T-helper 22 cell (primary cell): ENCODE measurements around the gene PLGRKT.
"Not testable (repeated sequence)": the region's sequence is repeated elsewhere in the genome, so short reads cannot be mapped to it uniquely, and the experiment has no call there.

Experiments used
- DNase-seq: peaks from one replicate; pipeline ENCODE4 v3.0.0-alpha.2; 2020; ENCODE audit warnings: low read depth

PLGRKT gene

DNA sequence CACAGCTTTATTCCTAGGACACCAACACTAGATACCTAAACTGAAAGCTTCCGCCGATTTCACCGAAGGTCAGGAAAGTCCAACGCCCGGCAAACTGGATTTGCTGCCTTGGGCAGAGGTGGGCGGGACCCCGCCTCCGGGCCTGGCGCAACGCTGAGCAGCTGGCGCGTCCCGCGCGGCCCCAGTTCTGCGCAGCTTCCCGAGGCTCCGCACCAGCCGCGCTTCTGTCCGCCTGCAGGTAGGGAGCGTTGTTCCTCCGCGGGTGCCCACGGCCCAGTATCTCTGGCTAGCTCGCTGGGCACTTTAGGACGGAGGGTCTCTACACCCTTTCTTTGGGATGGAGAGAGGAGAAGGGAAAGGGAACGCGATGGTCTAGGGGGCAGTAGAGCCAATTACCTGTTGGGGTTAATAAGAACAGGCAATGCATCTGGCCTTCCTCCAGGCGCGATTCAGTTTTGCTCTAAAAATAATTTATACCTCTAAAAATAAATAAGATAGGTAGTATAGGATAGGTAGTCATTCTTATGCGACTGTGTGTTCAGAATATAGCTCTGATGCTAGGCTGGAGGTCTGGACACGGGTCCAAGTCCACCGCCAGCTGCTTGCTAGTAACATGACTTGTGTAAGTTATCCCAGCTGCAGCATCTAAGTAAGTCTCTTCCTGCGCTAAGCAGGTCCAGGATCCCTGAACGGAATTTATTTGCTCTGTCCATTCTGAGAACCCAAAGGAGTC, 12.8 kb upstream of the PLGRKT start, which contains the start of gene CD274:
Gene CD274 (plus strand): TSS at position 184 of the 733 bp plus-strand sequence. CDS start 5,572 bp downstream, outside the sequence.
- DNase-seq: peak; percentile 65

DNA sequence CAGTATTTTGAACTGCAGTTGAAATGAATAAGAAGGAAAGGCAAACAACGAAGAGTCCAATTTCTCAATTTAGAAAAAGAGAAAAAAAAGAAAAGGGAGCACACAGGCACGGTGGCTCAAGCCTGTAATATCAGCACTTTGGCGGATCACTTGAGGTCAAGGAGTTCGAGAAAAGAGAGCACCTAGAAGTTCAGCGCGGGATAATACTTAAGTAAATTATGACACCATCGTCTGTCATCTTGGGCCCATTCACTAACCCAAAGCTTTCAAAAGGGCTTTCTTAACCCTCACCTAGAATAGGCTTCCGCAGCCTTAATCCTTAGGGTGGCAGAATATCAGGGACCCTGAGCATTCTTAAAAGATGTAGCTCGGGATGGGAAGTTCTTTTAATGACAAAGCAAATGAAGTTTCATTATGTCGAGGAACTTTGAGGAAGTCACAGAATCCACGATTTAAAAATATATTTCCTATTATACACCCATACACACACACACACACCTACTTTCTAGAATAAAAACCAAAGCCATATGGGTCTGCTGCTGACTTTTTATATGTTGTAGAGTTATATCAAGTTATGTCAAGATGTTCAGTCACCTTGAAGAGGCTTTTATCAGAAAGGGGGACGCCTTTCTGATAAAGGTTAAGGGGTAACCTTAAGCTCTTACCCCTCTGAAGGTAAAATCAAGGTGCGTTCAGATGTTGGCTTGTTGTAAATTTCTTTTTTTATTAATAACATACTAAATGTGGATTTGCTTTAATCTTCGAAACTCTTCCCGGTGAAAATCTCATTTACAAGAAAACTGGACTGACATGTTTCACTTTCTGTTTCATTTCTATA, 12.0 kb upstream of the PLGRKT start:
- no peak for DNase-seq

DNA sequence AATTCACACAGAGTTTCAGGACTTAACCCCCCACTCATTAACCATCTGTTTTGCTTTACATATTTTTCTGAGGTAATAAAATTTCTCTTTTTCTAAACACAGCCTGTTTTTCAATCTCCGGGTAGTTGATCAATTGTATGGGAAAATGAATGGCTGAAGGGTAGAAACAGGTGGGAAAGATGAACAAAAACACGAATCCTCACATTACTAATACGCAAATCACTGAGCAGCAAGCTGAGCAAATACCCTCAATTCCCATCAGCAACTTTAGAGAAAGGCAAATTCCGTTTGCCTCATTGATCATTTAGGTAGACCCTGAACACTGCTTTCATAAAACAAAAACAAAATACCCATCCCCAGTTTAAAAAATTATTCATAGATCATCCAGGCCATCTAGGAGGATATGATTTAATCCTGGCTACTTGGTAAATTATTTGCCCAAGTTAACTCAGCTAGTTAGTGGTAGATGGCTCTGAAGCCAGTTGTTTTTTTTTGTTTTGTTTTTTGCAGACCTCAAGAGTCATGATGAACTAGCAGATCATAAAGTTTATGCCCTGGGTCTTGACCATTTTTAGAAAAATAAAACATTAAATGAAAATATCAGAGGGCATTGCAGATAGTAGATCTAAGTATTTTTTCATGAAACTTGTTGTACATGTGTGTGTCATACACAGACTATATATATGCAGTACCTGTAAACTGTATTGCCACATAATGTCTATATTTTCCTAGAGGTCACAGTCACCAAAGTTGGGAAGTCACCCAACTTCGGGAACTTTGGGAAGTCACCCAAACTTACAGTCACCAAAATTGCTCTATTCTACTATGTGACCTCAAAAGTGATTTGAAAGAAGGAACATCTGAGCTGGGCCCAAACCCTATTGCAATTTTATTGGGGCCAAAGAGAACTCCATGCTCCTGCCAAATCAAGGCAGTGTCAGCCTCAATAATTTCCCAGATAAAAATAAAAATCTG, 11.0 kb upstream of the PLGRKT start:
- no peak for DNase-seq

DNA sequence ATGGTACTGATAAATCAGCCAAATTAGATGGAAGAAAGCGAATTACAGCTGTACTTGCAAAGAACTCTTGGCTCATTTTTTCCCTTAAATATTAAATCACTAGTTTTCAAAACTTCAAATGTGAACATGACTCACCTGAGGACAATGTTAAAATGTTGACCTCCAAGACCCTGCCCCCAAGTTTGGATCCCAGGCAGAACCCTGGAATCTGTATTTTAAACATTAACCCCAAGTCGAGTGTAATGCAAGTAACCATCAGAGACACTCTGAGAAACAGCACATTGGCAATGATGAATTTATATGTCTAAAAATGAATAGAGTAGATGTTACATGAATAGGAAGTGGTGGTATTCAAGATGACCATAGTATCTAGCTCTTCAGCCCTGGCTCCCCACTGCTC, 10.3 kb upstream of the PLGRKT start:
- DNase-seq: no peak

DNA sequence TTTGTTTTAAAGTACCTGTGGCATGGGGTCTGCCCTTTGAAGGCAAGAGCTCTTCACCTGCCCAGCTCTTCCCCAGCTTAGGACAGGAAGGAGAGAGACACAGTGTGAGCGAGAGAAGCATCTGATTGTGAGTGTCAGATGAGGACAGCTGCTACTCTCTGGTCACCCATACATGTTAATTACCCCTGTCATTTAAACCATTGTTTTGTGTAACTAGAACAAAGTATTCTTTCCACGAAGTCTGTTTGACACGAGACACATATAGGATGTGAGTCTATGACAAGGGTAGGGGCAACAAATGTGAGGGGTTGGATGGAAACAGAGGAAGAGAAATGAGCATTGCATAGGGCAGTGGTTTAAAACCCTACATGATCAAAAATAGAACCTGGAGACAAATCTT, 9.6 kb upstream of the PLGRKT start:
- no peak for DNase-seq

DNA sequence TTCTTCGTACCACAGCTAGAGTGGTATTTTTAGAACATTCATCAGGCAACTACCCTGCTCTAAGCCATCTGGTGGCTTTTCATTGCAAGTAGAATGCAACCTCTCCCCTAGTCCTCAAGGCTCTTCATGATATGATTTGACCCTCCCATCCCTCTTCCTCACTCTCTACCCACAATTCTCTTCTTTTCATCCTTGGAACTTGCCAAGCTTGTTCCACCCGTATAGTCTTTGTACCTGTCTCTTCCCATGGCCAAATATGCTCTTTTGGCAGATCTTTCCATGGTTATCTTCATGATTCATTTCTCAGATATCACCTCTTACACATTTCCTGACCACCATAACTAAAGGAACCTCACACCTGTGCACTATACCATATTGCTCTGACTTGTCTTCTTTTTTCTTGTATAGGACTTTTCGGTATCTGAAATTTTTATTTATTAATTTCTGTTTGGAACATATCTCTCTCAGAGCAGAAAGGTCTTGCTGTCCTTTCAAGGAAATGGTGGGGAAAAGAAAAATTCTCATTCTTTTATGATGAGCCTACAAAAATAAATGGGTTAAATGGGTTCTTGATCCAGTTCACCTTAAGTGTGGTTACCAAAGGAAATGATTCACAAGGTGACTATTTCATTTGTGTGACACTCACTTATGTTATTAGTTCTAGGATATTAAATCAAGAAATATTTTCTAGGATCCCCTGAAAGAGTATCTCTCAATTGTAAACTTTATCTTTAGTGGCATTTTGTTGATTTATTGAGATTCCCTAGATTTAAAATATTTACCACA, 8.9 kb upstream of the PLGRKT start:
- no peak for DNase-seq

DNA sequence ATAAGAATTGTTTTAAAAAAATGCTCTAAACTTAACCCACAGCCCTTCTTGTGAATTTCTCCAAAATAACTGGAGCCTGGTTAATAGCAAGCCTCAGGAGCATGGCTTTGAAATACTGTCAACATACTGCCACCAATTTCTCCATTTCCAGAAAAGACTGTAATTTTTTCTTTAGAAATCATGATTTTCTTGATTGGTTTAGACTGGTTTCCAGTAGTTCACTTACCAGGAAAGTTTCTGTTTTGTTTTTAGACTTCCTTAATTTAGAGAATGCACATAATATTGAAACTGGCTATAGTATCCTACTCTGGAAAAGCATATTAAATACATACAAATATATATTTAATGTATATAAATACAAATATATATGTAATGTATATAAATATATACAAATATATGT, 8.2 kb upstream of the PLGRKT start:
- no peak for DNase-seq

DNA sequence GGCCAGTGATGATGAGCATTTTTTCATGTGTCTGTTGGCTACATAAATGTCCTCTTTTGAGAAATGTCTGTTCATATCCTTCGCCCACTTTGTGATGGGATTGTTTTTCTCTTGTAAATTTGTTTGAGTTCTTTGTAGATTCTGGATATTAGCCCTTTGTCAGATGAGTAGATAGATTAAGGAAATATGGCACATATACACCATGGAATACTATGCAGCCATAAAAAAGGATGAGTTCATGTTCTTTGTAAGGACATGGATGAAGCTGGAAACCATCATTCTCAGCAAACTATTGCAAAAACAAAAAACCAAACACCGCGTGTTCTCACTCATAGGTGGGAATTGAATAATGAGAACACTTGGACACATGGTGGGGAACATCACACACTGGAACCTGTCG, 7.4 kb upstream of the PLGRKT start:
- not testable (repeated sequence) for DNase-seq

DNA sequence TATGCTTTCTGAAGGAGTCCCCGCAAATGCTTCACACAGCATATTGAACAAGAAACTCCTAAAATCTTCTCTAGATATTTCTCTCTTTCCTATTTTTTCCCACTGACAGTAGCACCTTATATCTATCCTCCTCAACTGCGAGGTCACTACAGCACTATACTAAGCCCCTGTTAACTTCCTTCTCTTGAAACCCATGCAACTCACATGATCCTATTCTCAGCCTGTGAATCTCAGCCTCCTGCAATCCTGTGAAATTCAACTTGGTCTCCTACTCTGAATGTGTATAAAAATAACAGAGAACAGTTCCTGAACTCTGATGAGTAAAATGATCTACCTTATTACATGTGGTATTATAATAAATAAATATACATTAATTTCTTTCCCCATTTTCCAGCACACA, 6.1 kb upstream of the PLGRKT start:
- DNase-seq: no peak

DNA sequence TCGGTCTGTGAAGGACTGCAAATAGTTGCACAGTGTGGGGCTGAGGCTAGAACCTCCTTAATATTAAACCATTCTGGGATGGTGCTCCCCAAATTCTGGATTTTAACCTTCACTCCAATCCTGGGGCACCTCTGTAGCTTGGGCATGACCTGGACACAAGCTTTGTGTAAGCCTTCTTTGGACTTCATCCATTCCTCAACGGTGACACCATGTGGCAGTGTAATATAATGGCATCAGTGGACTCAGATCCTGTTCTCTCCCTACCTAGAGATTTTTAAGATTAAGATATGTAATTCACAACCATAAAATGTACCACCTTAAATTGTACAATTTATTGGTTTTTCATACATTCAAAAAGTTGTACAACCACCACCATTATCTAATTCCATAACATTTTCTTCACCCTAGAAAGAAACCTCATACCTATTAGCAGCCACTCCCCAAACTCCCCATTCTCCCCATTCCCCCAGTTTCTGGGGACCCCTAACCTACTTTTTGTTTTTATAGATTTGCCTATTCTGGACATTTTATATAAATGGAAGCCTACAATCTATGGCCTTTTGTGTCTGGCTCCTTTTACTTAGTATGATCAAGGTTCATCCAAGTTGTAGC, 4.8 kb upstream of the PLGRKT start:
- DNase-seq: no peak

DNA sequence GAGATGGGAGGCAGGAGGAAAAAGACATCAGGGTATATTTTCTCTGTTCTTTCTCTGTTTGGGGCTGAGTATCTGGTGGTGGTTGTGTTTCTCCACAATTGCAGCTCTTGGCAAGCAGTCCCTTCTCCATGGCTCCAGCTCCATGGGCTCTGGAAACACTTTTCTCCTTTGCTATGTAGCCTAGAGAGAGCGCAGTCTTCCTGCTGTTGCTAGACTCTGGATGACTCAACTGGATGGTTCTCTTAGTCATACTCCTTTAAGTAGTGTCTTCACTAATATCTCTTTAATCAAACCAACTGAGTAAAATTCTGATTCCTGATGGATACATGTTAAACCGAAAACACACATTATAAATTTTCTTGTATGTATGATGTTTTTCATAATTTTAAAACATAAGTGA, 3.3 kb upstream of the PLGRKT start:
- DNase-seq: no peak

DNA sequence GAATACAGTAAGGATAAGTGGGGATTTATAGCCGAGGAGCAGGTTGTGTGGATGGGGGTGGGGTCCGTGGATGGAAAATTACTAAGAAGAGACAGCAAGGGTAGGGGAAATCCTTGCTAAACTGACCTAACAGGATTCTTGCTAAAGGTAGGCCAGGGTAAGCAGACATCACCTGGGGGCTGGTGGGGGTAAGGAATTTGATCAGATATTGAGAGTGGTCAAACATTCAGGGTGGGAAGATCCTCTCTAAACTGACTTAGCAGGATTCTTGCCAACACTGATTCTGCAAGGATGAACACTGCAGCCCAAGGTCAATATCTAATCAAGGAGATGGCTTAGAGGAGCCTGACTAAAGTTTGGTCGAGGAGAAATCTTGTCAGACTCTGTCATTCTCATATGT, 2.7 kb upstream of the PLGRKT start:
- no peak for DNase-seq

DNA sequence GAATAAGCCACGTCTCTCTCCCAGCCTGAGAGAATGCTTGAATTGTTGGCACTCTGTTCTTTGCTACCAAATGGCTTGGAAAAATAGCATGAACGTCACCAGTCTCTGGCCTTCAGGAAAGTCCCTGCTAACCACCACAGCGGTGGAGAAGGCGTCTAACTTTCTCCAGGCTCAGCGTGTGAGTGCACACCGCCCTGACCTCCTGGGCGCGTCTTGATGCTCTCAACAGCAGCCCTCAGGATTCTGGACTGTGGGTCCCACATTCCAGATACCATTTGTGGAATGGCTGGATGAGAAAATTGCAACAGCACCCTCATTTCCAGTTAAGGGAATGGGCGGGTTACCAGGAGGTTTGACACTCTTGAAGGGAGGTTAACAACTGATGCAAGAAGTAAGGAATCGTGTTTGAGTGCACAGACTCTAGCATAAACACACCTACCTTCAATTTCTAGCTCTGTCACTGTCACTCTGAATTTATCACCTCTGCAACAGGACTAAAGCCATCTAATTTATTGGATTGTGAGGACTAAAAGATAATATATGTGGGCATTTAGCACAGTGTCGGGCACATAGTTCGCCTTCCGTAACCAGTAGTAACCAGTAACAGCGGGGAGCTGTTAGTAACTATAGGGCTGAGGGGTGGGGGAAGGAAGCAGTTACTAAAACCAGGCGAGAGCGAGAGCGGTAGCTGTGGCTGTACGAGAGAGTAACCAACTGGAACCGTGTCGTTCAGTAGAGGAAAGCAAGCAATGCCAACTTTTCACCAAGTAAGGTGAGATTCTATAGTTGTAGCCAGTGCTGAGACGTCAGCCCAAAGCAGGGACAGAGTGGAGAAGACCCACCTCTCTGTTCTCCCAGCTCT, 807 bp upstream of the PLGRKT start:
- DNase-seq: peak; percentile 51

DNA sequence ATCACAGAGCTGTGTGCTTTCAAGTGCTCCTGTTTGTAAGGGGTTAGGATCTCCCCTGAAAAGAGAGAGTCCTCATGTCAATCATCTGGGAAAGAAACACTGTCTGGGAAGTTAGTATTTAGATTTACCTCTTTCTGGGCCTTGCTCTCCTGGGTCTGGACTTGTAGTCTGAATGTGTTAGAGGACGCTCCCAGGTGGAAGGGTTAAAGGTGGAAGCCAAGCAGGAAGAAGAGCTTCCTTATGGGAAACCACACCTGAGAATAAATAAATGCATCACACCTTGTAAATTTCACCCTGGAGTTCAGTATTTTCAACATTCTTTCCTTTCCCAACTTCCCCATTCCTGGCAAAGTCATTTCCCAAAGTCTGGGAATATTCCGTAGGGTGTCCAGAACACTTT, 1.3 kb downstream of the PLGRKT start:
- DNase-seq: no peak

DNA sequence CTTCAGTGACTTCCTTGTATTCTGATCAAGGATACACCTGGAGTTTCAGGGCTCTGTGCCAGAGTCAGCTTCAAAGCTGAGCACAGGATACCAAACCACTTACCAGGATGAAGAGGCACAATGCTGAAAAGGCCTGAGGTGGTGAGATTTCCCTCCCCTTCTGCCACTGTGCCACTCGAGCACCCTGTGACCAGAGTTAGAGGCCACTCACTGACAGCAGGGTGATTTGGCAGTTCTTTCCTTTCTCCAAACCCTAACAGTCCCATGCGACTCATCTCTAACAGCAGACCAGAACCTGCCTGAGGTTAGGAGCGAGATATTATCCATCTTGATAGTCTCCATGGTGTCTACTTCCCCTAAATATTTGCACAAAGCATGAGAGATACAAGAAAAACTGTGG, 1.8 kb downstream of the PLGRKT start:
- no peak for DNase-seq

DNA sequence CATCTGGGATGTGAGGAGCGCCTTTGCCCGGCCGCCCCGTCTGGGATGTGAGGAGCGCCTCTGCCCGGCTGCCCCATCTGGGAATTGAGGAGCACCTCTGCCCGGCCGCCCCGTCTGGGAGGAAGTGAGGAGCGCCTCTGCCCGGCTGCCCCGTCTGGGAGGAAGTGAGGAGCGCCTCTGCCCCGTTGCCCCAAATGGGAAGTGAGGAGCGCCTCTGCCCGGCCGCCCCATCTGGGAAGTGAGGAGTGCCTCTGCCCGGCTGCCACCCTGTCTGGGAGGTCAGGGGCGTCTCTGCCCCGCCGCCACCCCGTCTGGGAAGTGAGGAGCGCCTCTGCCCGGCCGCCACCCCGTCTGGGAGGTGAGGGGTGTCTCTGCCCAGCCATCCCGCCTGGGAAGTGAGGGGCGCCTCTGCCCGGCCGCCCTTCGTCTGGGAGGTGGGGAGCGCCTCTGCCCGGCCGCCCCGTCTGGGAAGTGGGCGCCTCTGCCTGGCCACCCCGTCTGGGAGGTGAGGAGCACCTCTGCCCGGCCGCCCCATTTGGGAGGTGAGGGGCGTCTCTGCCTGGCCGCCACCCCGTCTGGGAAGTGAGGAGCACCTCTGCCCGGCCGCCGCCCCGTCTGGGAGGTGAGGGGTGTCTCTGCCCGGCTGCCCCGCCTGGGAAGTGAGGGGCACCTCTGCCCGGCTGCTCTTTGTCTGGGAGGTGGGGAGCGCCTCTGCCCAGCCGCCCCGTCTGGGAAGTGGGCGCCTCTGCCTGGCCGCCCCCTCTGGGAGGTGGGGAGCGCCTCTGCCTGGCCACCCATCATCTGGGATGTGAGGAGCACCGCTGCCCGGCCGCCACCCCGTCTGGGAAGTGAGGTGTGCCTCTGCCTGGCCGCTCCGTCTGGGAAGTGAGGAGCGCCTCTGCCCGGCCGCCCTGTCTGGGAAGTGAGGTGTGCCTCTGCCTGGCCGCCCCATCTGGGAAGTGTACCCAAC, 3.6 kb downstream of the PLGRKT start:
- DNase-seq: not testable (repeated sequence)

DNA sequence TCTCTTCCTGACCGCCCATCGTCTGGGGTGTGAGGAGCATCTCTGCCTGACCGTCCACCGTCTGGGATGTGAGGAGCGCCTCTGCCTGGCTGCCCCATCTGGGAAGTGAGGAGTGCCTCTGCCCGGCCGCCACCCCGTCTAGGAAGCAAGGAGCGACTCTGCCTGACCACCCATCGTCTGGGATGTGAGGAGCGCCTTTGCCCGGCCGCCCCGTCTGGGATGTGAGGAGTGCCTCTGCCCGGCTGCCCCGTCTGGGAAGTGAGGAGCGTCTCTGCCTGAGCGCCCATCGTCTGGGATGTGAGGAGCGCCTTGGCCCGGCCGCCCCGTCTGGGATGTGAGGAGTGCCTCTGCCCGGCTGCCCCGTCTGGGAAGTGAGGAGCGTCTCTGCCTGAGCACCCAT, 4.4 kb downstream of the PLGRKT start:
- DNase-seq: not testable (repeated sequence)

DNA sequence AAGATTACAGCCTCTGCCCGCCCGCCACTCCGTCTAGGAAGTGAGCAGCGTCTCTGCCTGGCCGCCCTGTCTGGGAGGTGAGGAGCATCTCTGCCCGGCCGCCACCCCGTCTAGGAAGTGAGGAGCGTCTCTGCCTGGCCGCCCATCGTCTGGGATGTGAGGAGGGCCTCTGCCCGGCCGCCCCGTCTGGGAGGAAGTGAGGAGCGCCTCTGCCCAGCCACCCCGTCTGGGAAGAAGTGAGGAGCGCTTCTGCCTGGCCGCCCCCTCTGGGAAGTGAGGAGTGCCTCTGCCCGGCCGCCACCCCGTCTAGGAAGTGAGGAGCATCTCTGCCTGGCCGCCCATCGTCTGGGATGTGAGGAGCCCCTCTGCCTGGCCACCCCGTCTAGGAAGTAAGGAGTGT, 4.8 kb downstream of the PLGRKT start:
- DNase-seq: not testable (repeated sequence)

DNA sequence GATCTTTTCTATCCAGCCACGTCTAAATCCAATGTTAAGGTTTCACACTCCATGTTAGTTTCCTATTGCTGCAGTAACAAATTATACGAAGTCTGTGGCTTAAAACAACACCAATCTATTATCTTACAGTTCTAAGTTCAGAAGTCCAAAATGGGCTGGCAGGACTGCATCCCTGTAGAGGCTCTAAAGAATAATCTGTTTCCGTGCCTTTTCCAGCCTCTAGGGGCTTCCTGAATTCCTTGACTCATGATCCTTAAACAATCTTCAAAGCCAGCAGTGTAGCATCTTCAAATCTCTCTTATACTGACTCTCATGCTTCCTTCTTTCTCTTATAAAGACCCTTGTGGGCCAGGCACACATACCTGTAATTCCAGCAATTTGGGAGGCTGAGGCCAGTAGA, 6.8 kb downstream of the PLGRKT start:
- DNase-seq: no peak
